ENCODE data around the gene AMACR.

Gene AMACR

GRCh38 chr5:34007621-34008600 is at the start of gene AMACR:
AMACR (minus strand) TSS chr5:34008050; CDS start chr5:34008019, 31 bp downstream.
- peak; percentile 85 for DNase-seq (ENCODE audit: low read depth)

DNA sequence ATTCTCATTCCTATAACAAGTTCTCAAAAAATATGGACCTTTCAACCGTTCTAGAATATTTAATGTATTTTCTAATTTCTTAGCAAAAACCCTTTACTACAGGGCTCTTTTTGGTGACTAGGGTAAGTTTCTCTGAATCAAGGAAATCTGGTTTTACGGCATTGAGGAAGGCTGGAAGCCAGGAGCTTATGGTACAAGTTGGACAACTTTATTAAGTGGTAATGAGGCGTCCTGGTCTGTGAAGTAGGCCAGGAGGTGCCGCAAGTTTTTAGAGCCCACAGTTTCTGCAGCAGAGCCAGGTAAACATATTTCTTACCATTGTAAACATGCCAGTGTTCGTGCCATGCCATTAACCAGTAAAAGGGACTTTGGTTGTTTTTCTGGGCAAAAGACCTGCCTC is 49.7 kb upstream of the AMACR start:
- no peak for DNase-seq (ENCODE audit: low read depth)

DNA sequence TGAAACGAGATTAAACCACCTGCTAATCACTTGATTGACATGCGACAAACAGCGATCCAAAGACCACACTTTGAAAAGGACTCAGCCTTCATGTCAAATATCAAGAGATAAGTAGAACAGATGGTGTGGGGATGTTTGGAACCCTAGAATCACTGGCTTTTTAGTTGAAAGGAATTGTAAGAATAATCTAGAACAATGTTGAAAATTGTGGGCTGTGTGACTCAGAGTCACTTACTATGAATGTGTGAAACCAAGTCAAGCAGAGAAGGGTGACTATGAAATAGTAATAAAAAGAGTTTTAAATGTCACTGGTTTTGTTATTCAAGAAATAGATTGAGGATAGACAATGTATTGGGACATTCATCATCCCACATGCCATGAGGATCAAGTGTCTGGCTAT is 49.3 kb upstream of the AMACR start:
- DNase-seq (ENCODE audit: low read depth), result no peak

- no peak for DNase-seq (ENCODE audit: low read depth)
These were observed 47.8 kb upstream of the AMACR start for GRCh38 chr5:34055667-34056066.

DNA sequence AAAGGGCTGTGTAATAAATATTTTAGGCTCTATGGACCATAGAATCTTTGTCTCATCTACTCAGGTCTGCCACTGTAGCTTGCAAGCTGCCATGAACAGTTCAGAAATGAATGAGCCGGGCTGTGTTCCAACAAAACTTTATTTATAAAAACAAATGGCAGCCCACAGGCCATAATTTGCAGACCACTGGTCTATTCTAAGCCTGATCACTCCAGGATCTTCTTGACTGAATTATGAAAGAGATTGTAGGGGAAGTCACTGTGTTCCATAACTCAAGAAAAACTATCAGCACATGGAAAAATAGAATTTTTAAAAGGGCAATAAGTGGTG is 46.5 kb upstream of the AMACR start:
- DNase-seq (ENCODE audit: low read depth), result no peak

DNA sequence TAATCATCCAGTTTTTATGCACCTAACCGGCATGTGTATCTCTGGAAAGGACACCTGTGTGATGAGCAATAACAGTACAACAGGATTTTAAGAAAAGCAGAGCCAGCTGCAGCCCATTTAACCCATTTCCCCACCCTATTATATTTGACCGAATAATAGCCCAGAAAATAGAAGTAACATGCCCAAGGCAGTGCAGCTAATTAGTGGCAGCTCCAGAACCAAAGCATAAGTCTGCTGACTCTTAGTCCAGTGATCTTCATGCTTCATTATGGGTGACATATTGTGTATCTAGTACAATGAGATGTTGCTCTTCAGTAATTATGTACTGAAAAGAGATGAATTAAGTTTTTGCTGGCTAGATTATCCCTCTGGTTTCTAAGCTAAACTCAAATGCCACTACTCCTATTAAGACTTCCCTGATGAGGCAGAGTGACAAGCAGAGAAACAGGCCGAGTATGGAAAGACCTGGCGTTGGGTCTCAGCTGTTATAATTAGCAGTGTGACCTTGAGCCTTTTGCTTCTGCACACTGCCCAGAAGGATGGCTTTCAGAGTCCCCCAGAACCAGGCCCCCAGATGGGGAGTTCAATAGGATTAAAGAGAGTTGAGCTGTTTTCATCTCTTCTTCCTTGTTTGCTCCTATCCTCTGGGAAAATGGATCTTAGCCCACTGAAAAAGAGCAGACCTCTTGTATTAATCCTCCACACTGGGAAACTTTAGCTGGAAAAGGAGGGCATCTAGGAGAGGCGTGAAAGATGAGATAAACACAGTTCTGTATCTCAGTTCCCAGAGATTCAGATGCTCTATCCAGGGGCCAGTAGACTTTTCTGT is 45.9 kb upstream of the AMACR start:
- no peak for DNase-seq (ENCODE audit: low read depth)

DNA sequence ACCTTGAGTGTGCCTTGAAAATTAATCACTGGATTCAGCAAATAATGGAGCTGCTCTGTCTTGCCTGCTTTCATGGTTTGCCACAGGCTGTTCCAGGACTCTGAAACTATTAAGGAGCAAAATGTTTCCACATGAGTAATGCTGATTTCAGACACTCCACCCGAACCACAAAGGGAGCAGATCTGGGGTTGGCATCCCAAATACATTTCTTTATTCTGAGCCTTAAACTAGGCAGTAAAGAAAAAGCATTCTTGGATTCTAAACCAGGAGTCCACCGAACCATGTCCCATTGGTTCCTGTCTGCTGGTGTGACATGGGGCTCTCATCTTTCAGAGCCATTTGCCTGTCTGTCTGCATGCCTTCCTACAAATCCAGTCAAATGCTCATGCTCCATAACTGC is 45.3 kb upstream of the AMACR start:
- no peak for DNase-seq (ENCODE audit: low read depth)

DNA sequence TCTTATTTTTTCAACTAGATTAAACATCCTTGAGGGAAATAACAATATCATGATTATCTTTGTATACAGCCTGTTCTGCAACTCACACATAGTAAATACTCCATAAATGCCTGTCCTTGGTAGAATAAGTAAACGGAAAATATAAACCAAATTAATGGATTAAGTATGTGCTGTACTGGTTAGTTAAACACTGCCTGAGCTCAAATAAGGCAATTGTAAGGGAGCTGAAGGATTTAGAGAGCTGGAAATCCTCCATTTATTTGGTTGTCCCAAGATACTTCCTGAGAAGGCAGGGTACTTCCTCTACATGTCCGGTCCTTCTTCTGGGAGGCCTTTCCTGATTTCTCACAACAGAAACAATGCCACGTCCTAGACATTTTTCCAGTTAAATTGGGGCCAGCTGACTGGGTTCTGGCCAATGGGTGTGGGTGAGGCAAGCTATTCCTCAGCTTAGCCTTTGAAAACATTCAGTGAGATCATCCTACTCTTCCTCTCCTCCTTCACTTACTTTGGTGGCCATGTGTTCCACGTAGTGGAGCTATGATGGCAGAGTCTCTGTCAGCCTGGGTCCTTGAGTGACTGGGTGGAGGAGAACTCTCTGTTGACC is 43.6 kb upstream of the AMACR start:
- DNase-seq (ENCODE audit: low read depth), result no peak

DNA sequence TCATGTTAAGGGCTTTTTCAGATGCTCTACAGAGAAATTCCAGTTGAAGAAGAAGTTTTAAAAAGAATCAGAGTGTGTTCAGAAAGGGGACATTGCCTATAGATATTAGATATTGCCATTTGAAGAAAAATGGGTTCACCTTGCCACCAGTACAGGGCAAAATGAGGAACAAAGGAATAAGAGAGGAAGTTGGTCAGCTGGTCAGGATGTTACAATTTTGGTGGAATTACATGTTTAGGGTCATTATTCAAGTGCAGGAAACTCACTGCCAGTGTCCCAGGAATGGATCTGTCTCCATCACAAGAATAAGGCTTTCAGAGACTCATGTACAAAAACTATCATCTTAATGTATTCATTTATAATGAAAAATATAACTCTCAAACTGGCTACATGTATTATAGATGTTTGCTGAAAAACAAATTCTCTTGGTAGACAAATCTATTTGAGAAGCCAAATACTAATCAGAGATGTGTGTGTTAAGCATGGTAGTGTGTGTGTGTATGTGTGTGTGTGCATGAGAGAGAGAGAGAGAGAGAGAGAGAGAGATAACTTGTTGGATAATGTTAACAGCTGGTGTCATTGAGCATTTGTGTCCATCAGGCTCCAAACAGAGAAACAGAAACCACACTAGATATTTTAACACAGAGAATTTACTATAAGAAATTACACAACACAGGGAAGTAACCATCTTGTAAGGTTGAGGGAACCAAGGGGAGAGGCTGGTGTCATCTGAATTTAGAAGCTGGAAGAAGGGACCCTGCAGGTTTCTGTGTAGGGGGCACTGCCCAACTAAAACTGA is 40.1 kb upstream of the AMACR start:
- DNase-seq (ENCODE audit: low read depth), result no peak

GRCh38 chr5:34047143-34047542 is 39.3 kb upstream of the AMACR start:
- no peak for DNase-seq (ENCODE audit: low read depth)

DNA sequence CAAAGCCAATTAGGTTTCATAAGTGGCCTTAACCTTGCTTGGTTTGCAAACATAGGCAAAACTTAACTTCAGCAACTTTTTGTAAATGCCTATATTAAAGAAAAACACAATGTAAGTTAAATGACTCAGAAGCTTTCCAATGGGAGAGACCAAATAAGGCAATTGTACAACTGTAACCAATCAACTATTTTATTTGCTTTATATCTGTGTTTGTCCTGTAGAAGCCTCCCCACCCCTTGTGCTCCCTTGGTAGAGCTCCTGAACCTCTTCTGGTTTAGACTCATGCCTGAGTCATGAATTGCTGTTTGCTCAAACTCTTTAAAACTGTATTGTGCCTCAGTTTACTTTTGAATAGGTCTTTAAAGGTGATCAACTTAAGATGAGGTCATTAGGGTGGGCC is 38.1 kb upstream of the AMACR start:
- no peak for DNase-seq (ENCODE audit: low read depth)

DNA sequence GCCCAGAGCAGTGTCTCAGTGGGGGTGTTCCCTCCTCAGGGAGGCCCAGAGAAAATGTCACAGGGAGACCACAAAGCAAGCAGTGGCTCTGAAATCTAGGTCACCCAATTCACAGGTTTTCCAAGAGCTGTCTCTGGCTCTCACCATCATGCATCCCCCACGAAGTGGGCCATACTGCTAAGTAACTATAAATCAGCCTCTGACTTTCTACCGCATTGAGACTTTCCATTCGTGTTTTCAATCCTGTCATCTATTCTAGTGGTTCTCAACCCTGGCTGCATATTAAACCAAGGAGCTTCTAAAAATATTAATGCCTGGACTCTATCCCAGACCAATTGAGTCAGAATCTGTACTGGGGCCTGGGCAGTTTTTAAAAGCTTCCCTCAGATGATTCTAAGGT is 37.2 kb upstream of the AMACR start:
- no peak for DNase-seq (ENCODE audit: low read depth)

DNA sequence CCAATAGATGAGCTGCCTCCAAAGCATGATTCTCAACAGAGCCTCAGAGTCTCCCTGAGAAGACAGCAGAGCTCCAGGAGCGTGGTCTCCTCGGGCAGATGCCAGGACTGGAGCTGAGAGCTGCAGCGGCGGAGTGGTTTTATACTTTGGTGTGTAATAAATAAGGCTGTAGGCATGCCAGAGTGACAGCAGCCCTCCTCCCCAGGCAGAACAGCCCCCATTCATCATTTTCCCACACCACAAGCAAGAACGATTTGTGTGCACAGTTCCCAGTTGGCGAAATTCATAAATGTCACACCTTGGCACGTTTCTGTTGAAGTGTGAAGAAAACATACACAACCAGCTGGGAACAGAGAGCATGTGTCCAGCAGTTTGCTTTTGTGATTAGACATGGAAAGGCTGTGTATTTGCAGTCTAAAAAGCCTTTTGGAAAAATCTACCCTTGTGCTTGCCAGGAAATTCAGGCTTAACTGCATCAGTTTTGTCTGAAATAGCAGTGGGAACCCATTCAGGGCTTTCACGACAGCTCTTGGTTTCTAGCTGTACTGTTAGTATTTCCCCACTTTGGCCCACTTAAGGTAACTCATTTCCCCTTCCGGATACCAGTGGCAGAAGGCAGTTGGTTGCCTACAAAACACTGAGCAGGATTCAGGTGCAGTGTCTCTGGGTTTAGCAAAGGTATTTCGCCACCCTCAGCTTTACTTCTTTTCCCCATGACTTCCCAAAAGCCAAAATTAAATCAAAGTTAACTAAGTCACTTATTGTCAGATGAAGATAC is 35.4 kb upstream of the AMACR start, which contains the start of gene C1QTNF3:
Gene C1QTNF3, minus strand, starts transcription at position 115 of the 778 bp plus-strand sequence. Its CDS starts 88 bp downstream, at position 27.
- no peak for DNase-seq (ENCODE audit: low read depth)

DNA sequence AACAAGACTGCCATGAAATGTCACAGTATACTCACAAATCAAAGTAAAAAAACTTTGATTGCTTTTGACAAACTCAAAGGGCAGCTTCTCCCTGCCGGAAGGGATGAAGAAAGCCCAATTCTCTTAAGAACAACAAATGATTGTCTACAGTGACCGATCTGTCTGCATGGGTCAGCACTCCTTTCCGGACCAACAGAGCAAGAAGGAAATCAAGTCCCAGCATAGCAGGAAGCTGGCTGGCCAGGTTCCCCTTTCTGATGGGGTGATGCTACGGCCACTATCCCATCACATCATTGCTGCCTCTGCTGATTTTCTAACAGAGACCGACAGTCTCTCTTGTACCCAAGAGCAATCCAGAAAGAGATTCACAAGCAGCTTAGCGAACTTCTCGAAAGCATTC is 34.5 kb upstream of the AMACR start:
- DNase-seq (ENCODE audit: low read depth), result no peak

- no peak for DNase-seq (ENCODE audit: low read depth)
These were observed 33.6 kb upstream of the AMACR start for GRCh38 chr5:34041247-34041972.

GRCh38 chr5:34040472-34040871 is 32.6 kb upstream of the AMACR start:
- no peak for DNase-seq (ENCODE audit: low read depth)

DNA sequence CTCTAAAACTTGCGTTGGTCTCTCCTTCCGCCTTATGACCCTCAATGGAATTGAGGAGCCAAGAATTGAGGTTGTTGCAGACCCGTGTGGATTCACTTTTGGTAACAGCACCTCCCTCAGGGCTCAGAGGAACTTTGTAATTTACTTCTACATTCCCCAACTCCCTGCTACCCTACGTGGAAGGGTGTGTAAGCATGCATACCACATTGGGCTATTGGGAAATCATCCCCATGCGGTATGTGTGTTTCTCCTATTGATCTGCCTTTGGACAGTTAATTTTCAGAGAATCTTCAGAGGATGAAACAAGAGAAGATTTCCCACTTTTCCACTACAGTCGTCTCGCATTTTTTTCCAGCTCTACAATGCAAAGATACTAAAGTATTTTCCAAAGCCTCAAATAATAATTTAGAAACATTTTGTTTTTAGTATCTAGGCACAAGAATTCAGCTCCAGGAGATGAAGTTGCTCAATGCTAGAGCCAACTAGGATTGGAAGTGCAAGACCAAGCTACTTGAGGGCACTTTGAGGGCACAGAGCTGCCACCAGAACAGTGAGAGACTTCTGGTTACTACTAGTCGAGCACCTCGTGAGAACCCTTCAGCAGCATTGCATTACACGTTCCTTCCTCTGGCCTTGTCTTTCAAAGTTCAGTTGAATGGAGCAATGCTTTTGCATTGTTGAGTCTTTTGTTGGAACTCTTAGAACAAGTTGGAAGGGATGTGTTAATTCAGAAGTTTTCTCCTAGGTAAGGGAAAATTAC is 31.7 kb upstream of the AMACR start:
- no peak for DNase-seq (ENCODE audit: low read depth)

DNA sequence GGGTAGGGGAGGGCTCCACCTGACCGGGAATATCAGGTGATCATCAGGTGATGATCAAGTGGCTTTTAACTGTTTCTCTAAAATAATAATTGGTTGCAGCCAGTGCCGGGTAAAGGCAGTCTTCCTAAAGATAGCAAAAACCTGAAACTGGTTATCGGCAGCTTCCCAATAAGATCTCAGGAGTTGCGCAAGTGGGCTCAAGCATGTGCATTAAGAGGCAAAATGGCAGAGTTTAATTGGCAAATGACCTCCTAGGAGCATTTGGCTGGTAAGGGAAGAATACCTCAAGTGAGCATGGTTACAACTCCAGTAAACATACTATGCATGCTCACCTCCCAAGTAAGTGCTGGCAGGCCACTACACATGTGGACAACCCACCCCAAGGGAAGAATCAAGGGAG is 31.0 kb upstream of the AMACR start:
- no peak for DNase-seq (ENCODE audit: low read depth)

GRCh38 chr5:34038390-34038789 is 30.5 kb upstream of the AMACR start:
- DNase-seq (ENCODE audit: low read depth), result no peak

GRCh38 chr5:34037726-34038125 is 29.9 kb upstream of the AMACR start:
- DNase-seq (ENCODE audit: low read depth), result no peak
